ENCODE results near the gene TMEM201.
"Not testable (repeated sequence)": the region's sequence is repeated elsewhere in the genome, so short reads cannot be mapped to it uniquely, and the experiment has no call there.

GRCh38 chr1:9570886-9571529 lies 17.7 kb upstream of the TMEM201 start:
- not testable (repeated sequence) for TF ChIP-seq POLR2AphosphoS5 (IDR thresholded peaks at IDR 0.05; ENCODE audit: low read depth, low read length); CTCF (IDR thresholded peaks at IDR 0.05); RAD21 (IDR thresholded peaks at IDR 0.05; ENCODE audit: low read length); SMC3 (IDR thresholded peaks at IDR 0.05; ENCODE audit: low read depth, low read length); RFX5 (IDR thresholded peaks at IDR 0.05; ENCODE audit: low read length); YY1 (IDR thresholded peaks at IDR 0.05; ENCODE audit: low read depth); GABPA (IDR thresholded peaks at IDR 0.05; ENCODE audit: low read depth); EP300 (IDR thresholded peaks at IDR 0.05; ENCODE audit: borderline replicate concordance in 1 of 2, low read depth in 1 of 2, low read length in 1 of 2); CHD2 (IDR thresholded peaks at IDR 0.05; ENCODE audit: low read length, partially characterized antibody)

Data from SK-N-SH (cell line).